Activated CD8-positive, alpha-beta T cell treated with anti-CD3 and anti-CD28 coated beads, Interleukin-2, amount 10 ng/mL, durations not matched to agents 7 days and 5 days (primary cell): Measurements from ENCODE around the gene RGS19. TPM values are rescaled to one million over a fixed set of nuclear protein-coding genes. Genes with fewer than 3 reads are reported as not detected.
A peak's percentile ranks its signal among the peaks of the same experiment; 100 is the strongest.

Source experiments
- ATAC-seq: fragments of 150-1000 bp; cut with Tn5 transposase; one replicate; pipeline ENCODE4 v1.10.0; 2021; ENCODE audit warnings: moderate library complexity
- CTCF ChIA-PET: fragments of 350-600 bp; sonication (Branson Sonifier 250); formaldehyde crosslinking; loops from one replicate; lab custom pipeline; 2021; ENCODE audit warnings: antibody characterized with exemption; lab: Charles Lee
- POLR2A ChIA-PET: fragments of 350-600 bp; sonication (Branson Sonifier 250); formaldehyde crosslinking; loops from one replicate; lab custom pipeline; 2021; ENCODE audit warnings: antibody characterized with exemption; lab: Charles Lee
- DNase-seq: peaks from one replicate; pipeline ENCODE4 v3.0.0-alpha.2; 2020
- H3K27ac Mint-ChIP-seq: one replicate; pipeline ENCODE4 v1.8.0; 2021; ENCODE audit warnings: mild to moderate bottlenecking, mixed read lengths
- H3K27me3 Mint-ChIP-seq: one replicate; pipeline ENCODE4 v1.8.0; 2021; ENCODE audit warnings: low read depth, mixed read lengths
- H3K36me3 Mint-ChIP-seq: one replicate; pipeline ENCODE4 v1.8.0; 2021; ENCODE audit warnings: low read depth, mixed read lengths
- H3K4me1 Mint-ChIP-seq: one replicate; pipeline ENCODE4 v1.8.0; 2021; ENCODE audit warnings: low read depth, mixed read lengths
- H3K4me3 Mint-ChIP-seq: one replicate; pipeline ENCODE4 v1.8.0; 2021; ENCODE audit warnings: mild to moderate bottlenecking, mixed read lengths
- H3K9me3 Mint-ChIP-seq: one replicate; pipeline ENCODE4 v1.8.0; 2022; ENCODE audit warnings: mixed read lengths; ENCODE audit not compliant: insufficient read depth
- microRNA-seq: library from miRNA; unstranded; fragments of <30 nt; microRNA quantifications from one replicate; pipeline ENCODE4 v1.2.0, GENCODE V29; 2022
- total RNA-seq, 2 experiments: library from RNA; stranded (reverse); gene quantifications; one replicate each; pipeline ENCODE4 v1.2.3, GENCODE V29; 2021

RGS19 gene
- total RNA-seq, 2 experiments from 2014 or later, result 130 to 135 TPM

- Mint-ChIP-seq H3K4me1 (no peaks in the 10 kb centered on the region), H3K27ac (no peak overlapping the region), H3K4me3 (no peak overlapping the region), H3K27me3 (no peaks in the 10 kb centered on the region), H3K36me3 (peaks cover 65% of the 10 kb centered on the region), H3K9me3 (no peaks in the 10 kb centered on the region)
- CTCF ChIA-PET, result interaction anchor here (1.3 kb wide), 1 partner anchor 13 kb away, joined by 4 read pairs; no protein-coding TSS in a partner anchor
- DNase-seq, result no peak
- ATAC-seq, result no peak
- POLR2A ChIA-PET, result interaction anchor here (1.0 kb wide), 1 partner anchor 13 kb away, joined by 3 read pairs; no protein-coding TSS in a partner anchor
These were observed 54.1 kb downstream of the RGS19 start for GRCh38 chr20:64025101-64025825.

- no peaks in the 10 kb centered on the region for H3K27me3 Mint-ChIP-seq
- no peak overlapping the region for H3K4me3 Mint-ChIP-seq
- ATAC-seq, result no peak
- H3K4me1 Mint-ChIP-seq, result peaks cover 3% of the 10 kb centered on the region
- ChIA-PET POLR2A (interaction anchor here (1.0 kb wide), 1 partner anchor 14 kb away, joined by 3 read pairs; no protein-coding TSS in a partner anchor), CTCF (interaction anchor here (1.3 kb wide), 1 partner anchor 14 kb away, joined by 4 read pairs; no protein-coding TSS in a partner anchor)
- no peak for DNase-seq
- H3K9me3 Mint-ChIP-seq, result no peaks in the 10 kb centered on the region
- peaks cover 63% of the 10 kb centered on the region for H3K36me3 Mint-ChIP-seq
- no peak overlapping the region for H3K27ac Mint-ChIP-seq
These were observed 55.0 kb downstream of the RGS19 start for GRCh38 chr20:64024141-64024990.

- ChIA-PET POLR2A (no interaction called here), CTCF (no interaction called here)
- Mint-ChIP-seq H3K4me1 (peaks cover 3% of the 10 kb centered on the region), H3K9me3 (no peaks in the 10 kb centered on the region), H3K36me3 (peaks cover 65% of the 10 kb centered on the region), H3K27me3 (no peaks in the 10 kb centered on the region), H3K27ac (no peak overlapping the region), H3K4me3 (no peak overlapping the region)
- DNase-seq (no peak), ATAC-seq (no peak)
These were observed 55.8 kb downstream of the RGS19 start for GRCh38 chr20:64023361-64024140.

Small RNAs within 50 kb of the gene (microRNA-seq; reads per million reads assigned to microRNA genes)
- 6.3 reads per million, percentile 8 among the genes with 10 or more reads in this experiment for gene MIR6813

Other genes starting within 250 kb of the RGS19 start
- under 1 TPM in 1 of 2 experiments, not detected in 1; 0.10 TPM for gene ZBTB46, start 248.3 kb downstream of the RGS19 start, total RNA-seq
- gene ABHD16B, start 218.0 kb downstream of the RGS19 start, total RNA-seq, result not detected
- gene TPD52L2, start 214.2 kb downstream of the RGS19 start, total RNA-seq, result 10 to 100 TPM; 35.7 to 40.0 TPM
- gene DNAJC5, start 184.4 kb downstream of the RGS19 start, total RNA-seq, result 10 to 100 TPM; 47.3 to 48.1 TPM
- gene UCKL1, start 123.1 kb downstream of the RGS19 start, total RNA-seq, result 10 to 100 TPM; 41.1 to 45.4 TPM
- gene ZNF512B, start 109.6 kb downstream of the RGS19 start, total RNA-seq, result 10 to 100 TPM; 12.0 to 12.1 TPM
- 10 to 100 TPM; 12.0 to 12.5 TPM for gene SAMD10, start 99.9 kb downstream of the RGS19 start, total RNA-seq
- 10 to 100 TPM; 64.7 to 68.3 TPM for gene PRPF6, start 98.4 kb downstream of the RGS19 start, total RNA-seq
- 1 to 10 TPM; 6.4 to 7.6 TPM for gene C20orf204, start 43.3 kb downstream of the RGS19 start, total RNA-seq
- under 1 TPM; 0.13 to 0.21 TPM for gene SOX18, start 29.9 kb downstream of the RGS19 start, total RNA-seq
- 10 to 100 TPM; 49.6 to 55.3 TPM for gene TCEA2, start 16.3 kb downstream of the RGS19 start, total RNA-seq
- gene OPRL1, start 564 bp upstream of the RGS19 start, total RNA-seq, result 1 to 10 TPM; 1.5 to 2.0 TPM
- under 1 TPM; 0.34 to 0.61 TPM for gene LKAAEAR1, start 4.9 kb upstream of the RGS19 start, total RNA-seq
- not detected for gene NPBWR2, start 28.0 kb upstream of the RGS19 start, total RNA-seq
- not detected for gene MYT1, start 84.9 kb upstream of the RGS19 start, total RNA-seq
- 10 to 100 TPM; 32.0 to 33.2 TPM for gene PCMTD2, start 176.2 kb upstream of the RGS19 start, total RNA-seq